Measurements from ENCODE around the gene ATF7IP. TPM values are rescaled to one million over a fixed set of nuclear protein-coding genes. Genes with fewer than 3 reads are reported as not detected.
"Not testable (repeated sequence)": the region's sequence is repeated elsewhere in the genome, so short reads cannot be mapped to it uniquely, and the experiment has no call there.

Gene ATF7IP
- polyA plus RNA-seq (2013, experiment 1 of 2; ENCODE audit: insufficient read length) = 18.4 TPM
- polyA plus RNA-seq (2013, experiment 2 of 2; ENCODE audit: insufficient read length) = 21.2 TPM

- peak; percentile 99 for DNase-seq
Observed at GRCh38 chr12:14365294-14366208, at the start of gene ATF7IP. Gene ATF7IP, plus strand, starts transcription at chr12:14365682. Its CDS starts 58,234 bp downstream, at chr12:14423916.

DNA sequence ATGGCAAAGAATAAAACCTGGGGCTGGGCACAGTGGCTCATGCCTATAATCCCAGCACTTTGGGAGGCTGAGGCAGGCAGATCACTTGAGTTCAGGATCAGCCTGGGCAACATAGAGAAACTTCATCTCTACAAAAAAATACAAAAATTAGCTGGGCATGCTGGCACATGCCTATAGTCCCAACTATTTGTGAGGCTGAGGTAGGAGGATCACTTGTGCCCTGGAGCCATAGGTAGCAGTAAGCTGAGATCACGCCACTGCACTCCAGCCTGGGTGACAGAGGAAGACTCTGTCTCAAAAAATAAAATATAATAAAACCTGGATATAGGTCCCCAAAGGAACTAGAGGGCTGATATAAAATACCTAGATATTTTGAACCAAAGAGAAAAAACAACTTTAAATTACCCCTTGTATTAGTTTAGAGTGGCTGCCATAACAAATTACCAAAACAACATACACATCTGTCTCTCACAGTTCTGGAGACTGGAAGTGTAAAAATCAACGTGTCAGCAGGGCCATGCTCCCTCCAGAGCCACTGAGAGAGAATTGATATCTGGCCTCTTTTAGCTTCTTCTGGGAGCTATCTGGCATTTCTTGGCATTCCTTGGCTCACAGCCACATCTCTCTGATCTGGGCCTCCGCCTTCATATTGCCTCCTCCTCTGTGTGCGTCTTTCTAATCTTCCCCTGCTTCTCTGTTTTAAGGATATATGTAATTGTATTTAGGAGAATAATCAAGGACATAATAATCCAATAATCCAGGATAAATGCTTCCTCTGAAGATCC, 47.9 kb upstream of the ATF7IP start:
- DNase-seq = no peak

DNA sequence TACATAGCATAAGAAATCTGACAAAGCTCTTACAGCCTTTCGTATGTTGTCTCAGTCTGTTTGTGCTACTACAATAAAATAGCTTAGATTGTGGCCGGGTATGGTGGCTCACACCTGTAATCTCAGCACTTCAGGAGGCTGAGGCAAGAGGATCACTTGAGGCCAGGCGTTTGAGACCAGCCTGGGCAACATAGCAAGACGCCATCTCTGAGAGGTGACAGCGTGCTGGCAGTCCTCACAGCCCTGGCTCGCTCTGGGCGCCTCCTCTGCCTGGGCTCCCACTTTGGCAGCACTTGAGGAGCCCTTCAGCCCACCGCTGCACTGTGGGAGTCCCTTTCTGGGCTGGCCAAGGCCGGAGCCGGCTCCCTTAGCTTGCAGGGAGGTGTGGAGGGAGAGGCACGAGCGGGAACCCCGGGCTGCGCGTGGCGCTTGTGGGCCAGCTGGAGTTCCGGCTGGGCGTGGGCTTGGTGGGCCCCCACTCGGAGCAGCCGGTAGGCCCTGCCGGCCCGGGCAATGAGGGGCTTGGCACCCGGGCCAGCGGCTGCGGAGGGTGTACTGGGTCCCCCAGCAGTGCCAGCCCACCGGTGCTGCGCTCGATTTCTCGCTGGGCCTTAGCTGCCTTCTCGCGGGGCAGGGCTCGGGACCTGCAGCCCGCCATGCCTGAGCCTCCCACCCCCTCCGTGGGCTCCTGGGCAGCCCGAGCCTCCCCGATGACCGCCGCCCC, 45.6 kb upstream of the ATF7IP start:
- not testable (repeated sequence) for DNase-seq

GRCh38 chr12:14322403-14322802, 43.1 kb upstream of the ATF7IP start:
- DNase-seq = peak; percentile 4

- DNase-seq = no peak
Observed at GRCh38 chr12:14325716-14326343, 39.7 kb upstream of the ATF7IP start.

DNA sequence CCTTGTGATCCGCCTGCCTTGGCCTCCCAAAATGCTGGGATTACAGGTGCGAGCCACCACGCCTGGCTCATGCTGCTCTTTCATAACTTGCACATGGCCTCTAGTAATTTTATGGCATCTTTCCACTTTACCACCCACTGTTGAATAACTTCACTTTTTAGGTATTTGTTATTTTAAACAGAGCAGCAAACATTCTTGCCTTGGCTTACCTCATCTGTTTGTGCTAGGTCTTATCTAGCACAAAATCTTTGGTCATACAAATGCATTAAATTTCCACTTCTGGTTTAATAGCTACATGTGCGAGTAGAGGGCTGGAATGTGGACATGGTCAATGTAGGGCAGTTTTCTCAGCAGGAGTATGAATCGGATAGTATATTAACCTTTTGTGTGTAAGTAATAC, 38.8 kb upstream of the ATF7IP start:
- DNase-seq = peak; percentile 6

DNA sequence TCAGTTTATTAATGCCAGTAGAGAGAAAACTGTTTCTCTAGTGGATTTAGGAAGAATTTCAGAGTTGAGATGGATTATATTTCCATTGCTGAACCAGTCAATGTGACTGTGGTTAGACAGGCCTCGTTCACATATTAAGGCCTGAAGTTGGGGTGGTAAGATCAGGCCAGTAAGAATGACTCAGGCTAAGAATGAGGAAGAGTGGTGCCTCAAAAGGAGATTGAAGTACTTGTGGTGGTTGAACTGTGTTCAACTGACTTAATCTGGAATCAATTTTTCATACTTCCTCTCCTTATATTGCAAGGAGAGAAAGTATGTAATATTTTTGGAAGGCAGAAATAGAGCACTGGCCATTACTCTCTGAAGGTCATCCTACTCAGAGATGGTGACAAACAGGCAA, 37.8 kb upstream of the ATF7IP start:
- peak; percentile 47 for DNase-seq

- no peak for DNase-seq
Observed at GRCh38 chr12:14332482-14332881, 33.0 kb upstream of the ATF7IP start.

GRCh38 chr12:14340371-14340770, 25.1 kb upstream of the ATF7IP start:
- no peak for DNase-seq

- DNase-seq = not testable (repeated sequence)
Observed at GRCh38 chr12:14351524-14351923, 14.0 kb upstream of the ATF7IP start.

DNA sequence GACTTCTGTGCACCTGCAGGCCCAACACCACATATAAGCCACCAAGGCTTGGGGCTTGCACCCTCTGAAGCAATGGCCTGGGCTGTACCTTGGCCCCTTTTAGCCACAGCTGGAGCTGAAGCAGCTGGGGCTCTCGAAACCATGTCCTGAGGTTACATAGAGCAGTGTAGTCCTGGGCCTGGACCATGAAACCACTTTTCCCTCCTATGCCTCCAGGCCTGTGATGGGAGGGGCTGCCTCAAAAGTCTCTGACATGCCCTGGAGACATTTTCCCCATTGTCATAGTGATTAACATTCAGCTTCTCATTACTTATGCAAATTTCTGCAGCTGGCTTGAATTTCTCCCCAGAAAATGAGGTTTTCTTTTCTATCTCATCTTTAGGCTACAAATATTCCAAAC, 13.4 kb upstream of the ATF7IP start:
- not testable (repeated sequence) for DNase-seq

GRCh38 chr12:14354665-14355064, 10.8 kb upstream of the ATF7IP start:
- not testable (repeated sequence) for DNase-seq

DNA sequence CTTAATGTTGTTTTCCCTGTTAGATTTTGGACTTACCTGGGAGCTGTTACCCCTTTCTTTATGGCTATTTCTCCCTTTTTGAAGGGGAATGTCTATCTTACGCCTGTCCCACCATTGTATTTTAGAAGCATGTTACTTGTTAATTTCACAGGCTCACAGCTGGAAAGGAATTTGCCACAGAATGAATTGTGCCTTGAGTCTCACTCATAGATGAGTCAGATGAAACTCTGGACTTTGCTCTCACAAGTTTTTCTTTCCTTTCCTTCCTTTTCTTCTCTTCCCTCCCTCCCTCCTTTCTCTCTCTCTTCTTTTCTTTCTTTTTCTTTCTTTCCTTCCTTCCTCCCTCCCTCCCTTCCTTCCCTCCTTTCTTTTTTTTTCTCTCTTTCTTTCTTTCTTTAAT, 9.3 kb upstream of the ATF7IP start:
- DNase-seq = no peak

DNA sequence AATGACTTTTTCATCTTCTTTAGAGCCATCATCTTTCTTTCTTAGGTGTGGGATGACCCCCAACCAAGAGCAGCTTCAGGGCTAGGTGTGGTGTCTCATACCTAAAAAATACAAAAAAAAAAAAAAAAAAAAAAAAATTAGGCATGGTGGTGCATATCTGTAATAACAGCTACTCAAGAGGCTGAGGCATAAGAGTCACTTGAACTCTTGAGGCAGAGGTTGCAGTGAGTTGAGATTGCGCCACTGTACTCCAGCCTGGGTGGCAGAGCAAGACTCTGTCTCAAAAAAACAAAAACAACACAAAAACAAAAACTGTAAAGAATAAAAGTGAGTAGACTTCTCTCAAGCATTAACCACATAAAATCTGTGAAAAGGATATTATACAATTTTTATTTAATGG, 8.0 kb upstream of the ATF7IP start:
- DNase-seq = no peak

GRCh38 chr12:14362352-14362751, 3.1 kb upstream of the ATF7IP start:
- DNase-seq = no peak

GRCh38 chr12:14364583-14365271, 755 bp upstream of the ATF7IP start:
- DNase-seq = peak; percentile 2

DNA sequence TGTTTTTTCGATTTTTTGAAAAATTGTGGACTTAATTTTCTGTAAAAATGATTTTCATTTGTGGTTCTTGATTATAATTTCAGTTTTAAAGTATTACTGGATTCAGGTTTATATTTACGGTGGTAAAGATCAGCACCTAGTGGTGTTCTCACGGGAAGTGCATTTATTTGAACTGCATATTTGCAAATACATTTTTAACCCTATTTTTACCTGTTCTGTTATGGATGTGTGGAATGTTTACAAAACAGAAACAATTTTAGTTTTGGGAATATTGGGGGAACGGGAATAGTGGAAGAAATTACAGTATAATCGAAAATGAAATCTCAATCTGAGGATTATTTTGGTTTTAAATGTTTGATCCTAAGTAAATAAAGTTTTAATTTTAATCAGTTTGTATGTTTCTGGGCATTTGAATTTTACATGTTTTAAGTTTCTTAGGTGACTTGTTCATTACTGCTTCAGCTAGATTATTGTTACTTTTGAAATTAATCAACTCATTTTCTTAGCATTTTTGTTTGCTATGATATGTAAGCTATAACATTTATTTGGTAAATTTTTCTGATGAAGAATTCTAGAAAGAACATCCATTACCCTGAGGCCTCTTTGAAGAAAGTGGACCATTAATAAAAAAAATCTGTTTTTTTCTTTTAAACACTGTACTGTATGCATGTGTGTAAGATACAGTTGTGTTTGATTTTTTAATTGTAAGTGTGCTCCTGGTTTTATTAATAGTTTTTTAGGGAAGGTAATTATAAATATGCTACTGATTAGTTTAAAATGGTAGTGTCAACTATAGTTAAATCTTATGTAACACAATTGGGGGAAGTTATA, 942 bp downstream of the ATF7IP start:
- DNase-seq = peak; percentile 33

- peak; percentile 23 for DNase-seq
Observed at GRCh38 chr12:14367040-14367661, 1.7 kb downstream of the ATF7IP start.

- no peak for DNase-seq
Observed at GRCh38 chr12:14369311-14369710, 3.8 kb downstream of the ATF7IP start.

GRCh38 chr12:14373217-14373616, 7.7 kb downstream of the ATF7IP start:
- DNase-seq = peak; percentile 31
